ENCODE measurements around the gene ARHGEF10L.
"Not testable (repeated sequence)": the region's sequence is repeated elsewhere in the genome, so short reads cannot be mapped to it uniquely, and the experiment has no call there.

- not testable (repeated sequence) for TF ChIP-seq CTCF (optimal IDR thresholded peaks at IDR 0.05 in 1 of 3, IDR thresholded peaks at IDR 0.05 in 1 of 3, conservative IDR thresholded peaks at IDR 0.05 in 1 of 3; ENCODE audit: extremely low read depth in 1 of 3, insufficient read depth in 2 of 3, low read length in 3 of 3); EZH2 (IDR thresholded peaks at IDR 0.05; ENCODE audit: low read length)
These were observed 32.3 kb upstream of the ARHGEF10L start for GRCh38 chr1:17507200-17507599.

All from keratinocyte (primary cell).